Neutrophil (primary cell): Measurements from ENCODE around the gene SORBS2.

Source experiments
- H3K27ac ChIP-seq: fragments of 200-600 bp; sonication (generic); 2 replicates; pipeline ENCODE4 v1.5.1; 2016; ENCODE audit warnings: mild to moderate bottlenecking, moderate library complexity
- H3K27me3 ChIP-seq: fragments of 200-600 bp; sonication (generic); 2 replicates; pipeline ENCODE4 v1.6.0; 2016; ENCODE audit warnings: mild to moderate bottlenecking
- H3K36me3 ChIP-seq: fragments of 200-600 bp; sonication (generic); 2 replicates; pipeline ENCODE4 v1.5.1; 2017
- H3K4me1 ChIP-seq, 2 experiments: fragments of 200-600 bp in 1 of 2; sonication (generic) in 1 of 2; 1 replicate in 1 of 2; 2 replicates in 1 of 2; pipeline versions ENCODE4 v1.5.1 to v1.6.1; 2013 to 2016; ENCODE audit warnings: low read depth in 1 of 2, low read length in 1 of 2, mild to moderate bottlenecking in 1 of 2, moderate library complexity in 1 of 2; ENCODE audit not compliant: control insufficient read depth in 1 of 2, insufficient read depth in 1 of 2
- H3K4me3 ChIP-seq, 2 experiments: fragments of 200-600 bp in 1 of 2; sonication (generic) in 1 of 2; 1 replicate in 1 of 2; 2 replicates in 1 of 2; pipeline ENCODE4 v1.5.1; 2013 to 2016; ENCODE audit warnings: low read depth in 1 of 2, low read length in 1 of 2, mild to moderate bottlenecking in 1 of 2, moderate library complexity in 1 of 2
- H3K9me3 ChIP-seq: fragments of 200-600 bp; sonication (generic); 2 replicates; pipeline ENCODE4 v1.5.1; 2016
- TF ChIP-seq, protein P1 (sequence below): fragments of 200-600 bp; sonication (generic); IDR thresholded peaks from 2 replicates; pipeline ENCODE4 v1.5.1; 2016; ENCODE audit warnings: antibody characterized with exemption

SORBS2 gene

DNA sequence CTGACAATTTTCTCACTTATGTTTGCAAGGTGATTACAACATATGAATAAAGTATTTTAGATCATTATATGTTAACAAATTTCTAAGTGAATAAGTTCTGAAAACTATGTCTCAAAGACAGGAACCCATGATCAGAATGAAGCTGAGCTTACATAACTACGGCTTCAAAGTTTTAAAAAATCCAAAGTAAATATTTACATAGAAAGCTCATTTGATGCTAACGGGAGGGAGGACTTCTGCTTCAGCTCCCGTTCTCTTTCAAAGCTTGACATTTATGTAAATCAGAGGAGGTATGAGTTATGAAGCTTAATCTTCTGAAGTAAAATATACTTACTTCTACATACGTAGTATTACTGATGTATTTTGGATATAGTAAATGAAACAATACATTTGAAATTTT, 203.8 kb downstream of the SORBS2 start:
- Histone ChIP-seq H3K27ac (no peak overlapping the region), H3K9me3 (no peaks in the 10 kb centered on the region), H3K36me3 (no peaks in the 10 kb centered on the region), H3K4me3 (no peak overlapping the region), H3K27me3 (peaks cover 41% of the 10 kb centered on the region), H3K4me1 (no peaks in the 10 kb centered on the region)
- TF ChIP-seq, protein P1, sequence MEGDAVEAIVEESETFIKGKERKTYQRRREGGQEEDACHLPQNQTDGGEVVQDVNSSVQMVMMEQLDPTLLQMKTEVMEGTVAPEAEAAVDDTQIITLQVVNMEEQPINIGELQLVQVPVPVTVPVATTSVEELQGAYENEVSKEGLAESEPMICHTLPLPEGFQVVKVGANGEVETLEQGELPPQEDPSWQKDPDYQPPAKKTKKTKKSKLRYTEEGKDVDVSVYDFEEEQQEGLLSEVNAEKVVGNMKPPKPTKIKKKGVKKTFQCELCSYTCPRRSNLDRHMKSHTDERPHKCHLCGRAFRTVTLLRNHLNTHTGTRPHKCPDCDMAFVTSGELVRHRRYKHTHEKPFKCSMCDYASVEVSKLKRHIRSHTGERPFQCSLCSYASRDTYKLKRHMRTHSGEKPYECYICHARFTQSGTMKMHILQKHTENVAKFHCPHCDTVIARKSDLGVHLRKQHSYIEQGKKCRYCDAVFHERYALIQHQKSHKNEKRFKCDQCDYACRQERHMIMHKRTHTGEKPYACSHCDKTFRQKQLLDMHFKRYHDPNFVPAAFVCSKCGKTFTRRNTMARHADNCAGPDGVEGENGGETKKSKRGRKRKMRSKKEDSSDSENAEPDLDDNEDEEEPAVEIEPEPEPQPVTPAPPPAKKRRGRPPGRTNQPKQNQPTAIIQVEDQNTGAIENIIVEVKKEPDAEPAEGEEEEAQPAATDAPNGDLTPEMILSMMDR: no peak

DNA sequence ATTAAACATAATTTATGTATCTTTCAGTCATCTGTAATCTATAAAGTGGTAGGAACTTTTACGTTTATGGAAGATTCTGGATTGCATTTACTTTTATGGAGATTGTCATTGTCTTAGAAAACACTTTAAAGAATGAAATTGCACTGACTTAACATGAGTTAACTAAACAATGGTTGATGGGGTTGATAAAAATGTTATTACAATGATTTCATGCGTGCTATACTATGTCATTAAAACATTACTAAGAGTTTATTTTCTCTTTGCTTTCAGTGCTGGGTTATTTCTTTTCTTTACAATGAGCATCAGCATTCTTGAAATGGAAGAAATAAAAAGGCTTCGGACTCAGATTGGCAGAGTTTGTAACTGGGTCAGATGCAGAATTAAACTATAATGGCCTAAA, 209.6 kb downstream of the SORBS2 start:
- peaks cover 24% of the 10 kb centered on the region for H3K27me3 ChIP-seq
- TF ChIP-seq, protein P1: no peak
- H3K36me3 ChIP-seq: no peaks in the 10 kb centered on the region
- no peaks in the 10 kb centered on the region for H3K4me1 ChIP-seq
- no peak overlapping the region for H3K27ac ChIP-seq
- H3K4me3 ChIP-seq: no peak overlapping the region
- H3K9me3 ChIP-seq: no peaks in the 10 kb centered on the region

DNA sequence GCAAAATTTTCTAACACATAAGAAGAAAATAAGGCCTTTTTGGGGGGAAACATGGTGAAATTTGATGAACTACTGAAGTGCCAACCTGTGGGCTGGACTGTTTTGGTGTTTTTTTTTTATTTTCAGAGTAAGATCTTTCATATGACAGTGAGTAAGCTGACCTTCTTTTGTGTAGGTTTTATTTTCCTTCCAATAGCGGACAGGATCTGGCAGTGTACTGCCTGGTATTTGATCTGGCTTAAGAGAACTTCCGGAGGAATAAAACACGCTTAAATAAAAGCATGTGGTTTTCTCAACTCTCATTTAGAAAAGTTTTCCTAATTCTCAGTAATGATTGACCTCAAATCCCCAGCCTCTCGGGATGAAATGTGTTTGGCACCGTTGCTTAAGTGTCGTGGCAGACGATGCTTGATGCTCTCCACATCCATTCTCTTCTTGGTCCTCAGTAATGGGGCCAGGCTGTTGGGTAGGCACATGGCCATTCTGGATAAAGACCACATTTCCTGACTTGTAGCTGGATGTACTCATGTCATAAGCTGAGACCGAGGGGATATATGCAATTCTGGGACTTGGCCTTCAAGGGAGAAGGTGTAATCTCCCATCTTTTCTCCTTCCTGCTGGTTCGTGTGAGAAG, 211.1 kb downstream of the SORBS2 start:
- no peaks in the 10 kb centered on the region for H3K4me1 ChIP-seq
- peaks cover 28% of the 10 kb centered on the region for H3K27me3 ChIP-seq
- no peaks in the 10 kb centered on the region for H3K9me3 ChIP-seq
- H3K27ac ChIP-seq: no peak overlapping the region
- no peaks in the 10 kb centered on the region for H3K36me3 ChIP-seq
- TF ChIP-seq, protein P1: no peak
- no peak overlapping the region for H3K4me3 ChIP-seq

DNA sequence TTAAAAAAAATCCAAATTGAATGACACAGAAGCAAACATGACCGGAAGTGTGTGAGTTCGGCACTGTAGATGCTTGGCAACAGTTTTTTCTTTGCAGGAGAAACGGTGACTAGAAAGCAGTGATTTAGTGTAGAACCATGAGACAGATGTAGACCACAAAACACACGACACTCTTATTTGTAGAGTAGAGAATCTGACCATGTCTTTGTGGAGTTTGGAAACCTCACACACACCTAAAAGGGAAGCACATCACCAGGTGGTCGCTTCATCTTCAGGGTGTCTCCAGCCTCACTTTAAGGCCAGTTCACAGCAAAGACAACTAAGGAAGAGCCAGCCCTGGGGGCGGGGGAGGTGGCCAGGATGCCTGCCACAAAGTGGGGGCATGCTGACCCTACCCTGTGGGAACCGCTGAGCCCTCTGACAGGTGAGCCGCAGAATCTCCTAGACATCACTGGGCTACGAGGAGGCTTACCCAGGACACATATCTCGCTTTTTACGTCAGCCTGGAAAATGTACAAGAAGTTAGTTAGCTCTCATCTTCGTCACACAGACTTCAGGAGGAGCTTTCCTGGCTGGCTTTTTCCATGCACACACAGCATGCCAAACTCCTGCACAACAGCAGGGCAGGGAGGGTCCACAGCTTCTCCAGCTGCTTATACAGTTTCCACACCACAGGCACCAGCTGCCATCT, 212.3 kb downstream of the SORBS2 start:
- H3K36me3 ChIP-seq: no peaks in the 10 kb centered on the region
- no peaks in the 10 kb centered on the region for H3K9me3 ChIP-seq
- no peaks in the 10 kb centered on the region for H3K4me1 ChIP-seq
- H3K27me3 ChIP-seq: peaks cover 39% of the 10 kb centered on the region
- H3K4me3 ChIP-seq: no peak overlapping the region
- TF ChIP-seq, protein P1: no peak
- no peak overlapping the region for H3K27ac ChIP-seq

DNA sequence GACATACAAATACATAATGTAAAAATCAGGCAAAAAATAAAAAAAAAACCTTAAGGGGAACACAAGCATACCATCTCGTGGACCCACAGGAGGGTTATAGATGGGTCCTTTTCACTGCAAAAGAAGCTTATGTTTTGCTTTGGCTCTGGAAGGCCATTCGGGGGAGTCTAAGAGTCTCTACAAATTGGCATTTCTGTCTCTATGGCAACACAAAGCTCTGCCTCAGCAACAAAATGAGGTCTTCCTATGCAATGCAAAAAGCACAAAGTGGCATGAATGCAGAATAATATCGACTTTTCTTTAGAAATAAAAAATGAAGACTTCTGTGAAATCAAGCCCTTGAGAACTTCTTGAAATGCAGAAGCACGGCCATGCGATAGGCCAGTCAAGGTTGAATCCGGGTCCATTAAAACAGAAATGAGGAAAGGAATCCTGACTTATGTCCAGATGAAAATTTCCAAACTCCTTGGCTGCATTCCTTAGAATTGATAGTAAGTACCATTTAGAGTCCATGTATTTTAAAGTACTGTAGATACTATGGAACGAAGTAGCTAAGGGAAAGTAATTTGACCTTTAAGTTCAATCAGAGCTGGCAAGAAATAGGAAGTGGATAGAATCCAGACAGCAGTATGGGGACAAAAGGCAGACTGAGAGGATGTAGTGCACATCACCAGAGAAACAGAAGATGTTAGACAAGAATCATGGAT, 213.0 kb downstream of the SORBS2 start:
- peaks cover 39% of the 10 kb centered on the region for H3K27me3 ChIP-seq
- no peaks in the 10 kb centered on the region for H3K9me3 ChIP-seq
- no peak overlapping the region for H3K27ac ChIP-seq
- no peaks in the 10 kb centered on the region for H3K4me1 ChIP-seq
- TF ChIP-seq, protein P1: no peak
- no peak overlapping the region for H3K4me3 ChIP-seq
- no peaks in the 10 kb centered on the region for H3K36me3 ChIP-seq
